HG02943 (cell line): Measurements from ENCODE around the gene CAMK2N2.
A peak's percentile ranks its signal among the peaks of the same experiment; 100 is the strongest.

Experiments used
- ATAC-seq: cut with Tn5 transposase; IDR thresholded peaks from one replicate; pipeline ENCODE4 v1.9.1; 2021; ENCODE audit warnings: mild to moderate bottlenecking, low read depth, moderate library complexity; ENCODE audit not compliant: unreplicated experiment

The CAMK2N2 gene

GRCh38 chr3:184241447-184242296 is 19.7 kb downstream of the CAMK2N2 start:
- ATAC-seq, result no peak

GRCh38 chr3:184241141-184241446 is 20.3 kb downstream of the CAMK2N2 start:
- ATAC-seq, result no peak

GRCh38 chr3:184240384-184241140 is 20.8 kb downstream of the CAMK2N2 start:
- no peak for ATAC-seq

DNA sequence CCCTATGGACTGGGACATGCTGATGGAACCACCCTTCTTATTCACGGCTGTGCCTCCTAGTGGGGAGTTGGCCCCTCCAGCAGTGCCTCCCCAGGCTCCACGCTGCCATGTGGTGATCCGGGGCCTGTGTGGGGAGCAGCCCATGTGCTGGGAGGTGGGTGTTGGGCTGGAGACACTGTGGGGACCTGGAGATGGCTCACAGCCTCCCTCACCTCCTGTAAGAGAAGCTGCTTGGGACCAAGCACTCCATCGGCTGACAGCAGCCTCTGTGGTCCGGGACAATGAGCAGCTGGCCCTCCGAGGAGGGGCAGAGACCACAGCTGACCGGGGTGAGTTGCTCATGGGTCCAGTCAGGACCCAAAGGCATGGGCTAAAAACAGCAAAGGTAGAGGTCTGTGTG is 21.6 kb downstream of the CAMK2N2 start:
- ATAC-seq, result no peak

GRCh38 chr3:184239221-184239620 is 22.1 kb downstream of the CAMK2N2 start:
- ATAC-seq, result no peak

GRCh38 chr3:184238246-184238818 is 23.0 kb downstream of the CAMK2N2 start:
- ATAC-seq, result no peak

DNA sequence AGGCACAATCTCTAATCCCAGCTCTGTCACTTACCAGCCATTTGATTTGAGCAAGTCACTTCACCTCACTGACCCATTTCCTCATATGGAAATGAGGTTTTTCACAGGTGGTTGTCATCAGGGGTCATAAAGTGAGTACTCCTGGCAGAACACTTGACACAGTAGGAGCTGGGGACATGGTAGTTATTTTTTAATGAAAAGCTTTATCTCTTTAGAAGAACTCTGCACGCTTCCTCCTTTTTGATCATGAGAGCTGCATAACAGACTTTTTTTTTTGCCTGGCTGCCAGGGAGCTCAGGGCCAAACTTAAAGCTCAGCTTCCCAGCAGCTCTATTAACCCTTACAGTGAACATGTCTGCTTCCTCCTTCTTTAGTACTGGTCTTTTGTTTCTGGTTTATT is 23.5 kb downstream of the CAMK2N2 start:
- no peak for ATAC-seq

GRCh38 chr3:184237211-184237610 is 24.1 kb downstream of the CAMK2N2 start:
- ATAC-seq, result no peak

DNA sequence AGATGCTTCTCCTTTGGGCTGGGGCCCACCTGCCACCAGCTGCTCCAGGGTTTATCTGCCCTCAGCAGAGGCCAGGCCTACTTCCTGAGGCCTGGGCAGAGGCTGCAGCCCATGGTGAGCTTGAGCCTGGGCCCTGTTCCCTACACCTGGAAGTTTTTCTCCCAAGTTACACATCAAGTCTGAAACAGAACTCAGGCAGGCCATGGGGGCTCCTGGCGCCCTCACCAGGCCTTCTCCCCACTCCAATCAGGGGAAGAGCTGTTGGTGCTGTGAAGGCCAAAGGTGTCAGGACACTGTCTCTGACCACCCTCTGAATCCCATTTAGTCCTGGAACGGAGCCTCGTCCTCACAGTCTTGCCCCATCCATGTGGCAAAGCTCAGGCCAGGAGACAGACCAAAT is 24.7 kb downstream of the CAMK2N2 start:
- ATAC-seq, result no peak

- no peak for ATAC-seq
Observed at GRCh38 chr3:184236033-184236410, 25.3 kb downstream of the CAMK2N2 start.

GRCh38 chr3:184235381-184236032 is 25.8 kb downstream of the CAMK2N2 start:
- ATAC-seq, result no peak

- no peak for ATAC-seq
Observed at GRCh38 chr3:184234671-184235380, 26.5 kb downstream of the CAMK2N2 start.

DNA sequence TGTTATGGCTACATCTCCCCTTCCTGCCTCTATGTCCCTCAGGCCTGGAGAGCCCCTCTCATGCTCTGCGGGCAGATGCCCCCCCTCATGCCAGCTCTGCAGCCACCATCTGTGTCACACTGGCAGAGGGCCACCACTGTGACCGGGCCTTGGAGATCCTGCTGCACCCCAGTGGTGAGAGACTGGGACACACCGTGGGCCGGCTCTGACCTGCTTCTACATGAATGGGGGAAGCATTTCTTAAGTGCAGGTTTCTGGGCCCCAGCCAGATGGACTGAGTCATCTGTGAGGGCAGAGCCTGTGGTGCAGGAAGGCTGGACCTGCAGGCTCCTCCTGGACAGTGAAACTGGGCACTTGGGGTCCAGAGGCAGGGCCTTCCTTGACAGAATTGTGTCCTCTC is 27.1 kb downstream of the CAMK2N2 start:
- ATAC-seq, result no peak

GRCh38 chr3:184233127-184233843 is 28.1 kb downstream of the CAMK2N2 start:
- no peak for ATAC-seq

DNA sequence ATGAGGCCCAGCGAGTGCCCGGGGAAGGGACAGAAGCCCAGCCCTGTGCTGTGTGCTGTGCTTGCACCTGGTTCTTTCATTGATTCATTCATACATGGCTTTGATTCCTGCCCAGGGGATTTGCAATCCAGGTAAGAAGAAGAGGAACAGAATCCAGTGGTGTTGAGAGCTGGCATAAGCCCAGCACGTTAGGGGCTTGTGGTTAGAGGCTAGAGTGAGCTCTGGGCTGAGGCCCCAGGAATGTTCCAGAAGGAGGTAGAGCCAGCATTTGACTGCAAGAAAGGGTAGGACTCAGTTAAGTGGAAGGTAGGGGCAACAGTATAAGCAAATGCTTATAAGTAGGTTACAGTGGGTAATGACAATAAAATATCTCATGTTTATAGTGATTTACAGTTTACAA is 29.7 kb downstream of the CAMK2N2 start:
- ATAC-seq, result no peak

- no peak for ATAC-seq
Observed at GRCh38 chr3:184230603-184231528, 30.5 kb downstream of the CAMK2N2 start.

- no peak for ATAC-seq
Observed at GRCh38 chr3:184230081-184230602, 31.2 kb downstream of the CAMK2N2 start.

DNA sequence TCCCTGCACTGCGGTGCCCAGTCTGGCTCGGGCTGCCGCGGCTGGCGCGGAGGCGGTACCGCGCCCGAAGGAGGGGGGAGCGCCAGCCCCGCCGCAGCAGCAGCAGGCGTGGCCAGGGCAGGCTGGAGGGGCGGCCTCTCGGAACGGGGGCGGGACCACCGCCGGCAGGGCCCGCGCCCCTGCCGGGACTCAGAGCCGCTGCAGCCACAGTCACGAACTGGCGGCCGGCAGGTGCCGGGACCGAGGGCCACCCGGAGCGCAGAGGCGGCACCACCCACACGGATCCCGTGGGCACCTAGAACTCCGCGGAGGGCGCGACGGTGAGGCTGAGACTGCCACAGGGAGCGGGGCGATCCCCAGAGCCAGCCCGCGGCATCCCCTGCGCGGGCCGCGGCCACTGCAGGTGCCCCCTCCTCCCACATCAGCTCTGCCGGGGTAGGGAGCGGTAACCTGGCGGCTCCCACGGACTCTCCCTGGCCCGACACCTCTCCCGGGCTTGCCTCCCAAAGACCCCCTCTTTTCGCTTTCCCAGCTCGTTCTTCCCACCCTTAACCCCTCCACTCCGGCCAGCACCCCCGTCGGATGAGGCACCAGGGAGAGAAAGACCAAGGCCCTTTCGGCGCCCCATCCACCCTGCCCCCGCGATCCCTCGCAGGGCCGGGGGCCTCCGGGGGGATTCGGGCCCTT is 31.8 kb downstream of the CAMK2N2 start, which contains the start of gene VWA5B2:
TSS of gene VWA5B2 (plus strand) at position 192 of the 687 bp plus-strand sequence. CDS start 944 bp downstream, outside the sequence.
- ATAC-seq, result peak; percentile 61
